HTERT RPE-1 (cell line): ENCODE data around the gene DYSF.

Experiments
- in situ Hi-C: fragments of 300-500 bp; cut with MboI; formaldehyde crosslinking; loops from 4 replicates; pipeline ENCODE4 v1.14.3; 2020; ENCODE audit warnings: low sequenced_read_pairs

Gene DYSF

DNA sequence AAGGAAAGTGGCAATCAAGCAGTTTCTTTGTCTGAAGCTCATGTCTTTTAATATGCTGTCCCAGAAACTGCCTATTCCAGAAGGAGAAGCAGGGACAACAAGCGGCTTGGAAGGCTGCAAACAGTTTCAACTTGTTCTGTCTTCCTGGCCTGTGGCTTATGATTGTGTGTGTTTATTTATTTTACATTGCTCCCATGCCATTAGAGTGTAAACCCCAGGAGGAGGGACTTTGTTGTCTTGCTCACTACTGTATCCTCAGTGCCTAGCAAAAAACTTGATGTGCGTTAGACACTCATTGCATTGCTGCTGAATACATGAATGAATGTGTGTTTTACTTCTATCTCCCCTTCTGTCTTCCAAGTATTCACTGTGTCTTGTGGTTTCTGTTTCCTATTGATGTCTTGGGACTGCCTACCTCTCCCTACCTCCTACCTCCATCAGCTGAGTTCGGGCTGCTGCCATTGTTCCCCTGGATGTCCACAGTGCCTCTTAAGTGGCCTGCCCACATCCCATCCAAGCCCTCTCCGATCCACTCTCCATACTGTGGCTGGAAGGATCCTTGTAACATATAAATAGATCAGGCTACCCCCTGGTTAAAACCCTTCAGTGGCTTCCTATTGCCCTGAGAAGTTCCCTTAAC is 261.4 kb downstream of the DYSF start:
- in situ Hi-C loops: no loop called here

DNA sequence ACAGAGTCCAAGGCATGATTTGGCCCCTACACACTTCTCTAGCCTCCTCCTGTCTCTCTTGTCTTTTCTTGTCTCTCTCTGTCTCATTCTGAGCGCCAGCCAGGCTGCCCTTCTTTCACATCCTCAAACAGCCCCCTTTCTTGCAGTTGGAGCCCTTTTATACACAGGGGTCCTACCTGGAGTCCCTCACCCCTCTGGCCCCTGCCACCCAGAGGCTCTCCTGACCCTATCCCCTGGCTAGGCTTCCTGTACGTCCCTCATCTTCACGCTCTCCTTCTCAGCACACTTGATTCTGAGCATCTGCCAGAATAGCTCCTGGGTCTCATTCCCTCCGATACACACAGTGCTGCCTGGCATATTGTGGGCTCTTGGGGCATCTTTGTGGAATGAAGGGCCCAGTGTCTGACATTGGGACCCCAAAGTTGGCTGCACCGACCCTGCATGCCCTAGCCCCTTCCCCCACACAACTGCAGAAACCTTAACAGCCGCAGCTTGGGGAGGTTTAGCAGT is 261.9 kb downstream of the DYSF start:
- in situ Hi-C loops: no loop called here

DNA sequence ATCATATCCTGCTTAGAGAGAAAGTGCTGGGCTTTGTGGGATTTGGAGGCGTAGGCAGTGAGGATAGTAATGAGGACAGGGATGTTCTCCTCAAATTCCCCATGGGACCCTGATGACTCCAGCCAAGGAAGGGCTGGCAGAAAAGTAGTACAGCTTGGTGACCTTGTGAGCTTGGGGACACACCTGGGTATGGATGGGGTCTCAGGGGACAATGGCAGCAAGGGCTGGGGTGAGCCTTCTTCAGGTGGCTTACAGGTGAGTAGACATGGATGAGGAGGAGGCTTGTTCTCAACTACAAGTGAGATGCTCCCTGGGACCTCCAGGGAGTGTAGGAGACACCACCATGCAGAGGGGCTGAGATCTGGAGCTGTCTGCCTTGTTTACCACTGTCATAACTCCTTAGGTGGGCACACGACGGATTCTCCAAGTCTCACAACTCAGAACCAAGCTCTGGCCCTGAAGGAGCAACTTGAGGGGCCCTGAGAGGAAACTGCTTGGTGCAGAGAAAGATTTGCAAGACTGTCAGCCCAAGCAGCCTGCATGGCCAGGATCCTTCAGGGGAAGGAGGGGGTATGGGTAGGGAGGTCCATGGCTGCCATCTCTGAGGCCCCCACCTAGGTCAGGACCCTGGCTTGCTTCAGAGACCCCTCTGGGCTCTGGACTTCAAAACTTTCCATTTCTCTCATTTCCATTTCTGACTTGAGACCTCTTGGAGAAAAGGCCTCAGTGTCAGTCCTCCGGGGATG is 262.8 kb downstream of the DYSF start:
- in situ Hi-C loops: no loop called here

DNA sequence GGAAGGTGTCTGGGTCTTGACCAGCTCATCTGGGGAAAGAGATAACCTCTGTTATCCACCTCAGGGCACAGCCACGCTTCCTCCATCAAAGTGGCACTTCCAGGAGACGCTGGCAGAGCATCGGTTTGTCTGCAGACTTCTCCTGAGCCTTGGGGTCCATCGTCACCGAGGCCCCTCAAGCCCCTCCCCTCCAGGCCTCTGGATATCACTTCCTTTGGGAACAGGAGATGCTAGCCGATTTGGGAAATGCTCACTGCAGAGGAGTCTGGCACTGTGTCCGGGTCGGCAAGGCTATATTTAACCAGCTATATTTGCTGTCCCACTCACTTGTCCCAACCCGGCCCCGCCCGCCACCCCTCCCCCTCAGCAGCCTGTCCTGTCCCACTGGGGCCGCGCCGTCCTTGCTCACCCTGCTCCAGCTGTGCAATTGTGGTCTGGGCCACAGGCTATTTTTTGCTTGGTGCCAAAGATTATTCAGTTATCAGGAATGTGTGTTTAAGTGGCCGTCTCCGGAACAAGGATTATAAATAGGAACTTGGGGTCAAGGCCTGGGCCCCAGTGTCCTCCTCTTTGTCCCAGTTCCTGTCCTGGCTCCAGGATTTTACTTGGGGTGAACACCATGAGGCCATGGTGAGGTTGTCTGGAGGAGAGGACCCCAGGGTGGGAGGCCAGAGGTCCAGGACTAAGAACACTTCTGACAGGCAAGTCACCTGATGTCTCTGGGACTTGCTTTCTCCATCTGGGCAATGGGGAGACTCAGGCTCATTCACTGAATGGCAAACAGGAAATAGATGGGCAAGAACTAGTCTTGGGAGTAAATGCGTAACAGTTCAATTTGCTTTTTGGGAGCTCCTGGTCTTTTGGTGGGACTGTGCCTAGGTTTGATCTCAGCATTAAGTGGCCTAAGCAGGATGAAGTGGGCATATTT is 263.6 kb downstream of the DYSF start:
- in situ Hi-C loops: no loop called here

DNA sequence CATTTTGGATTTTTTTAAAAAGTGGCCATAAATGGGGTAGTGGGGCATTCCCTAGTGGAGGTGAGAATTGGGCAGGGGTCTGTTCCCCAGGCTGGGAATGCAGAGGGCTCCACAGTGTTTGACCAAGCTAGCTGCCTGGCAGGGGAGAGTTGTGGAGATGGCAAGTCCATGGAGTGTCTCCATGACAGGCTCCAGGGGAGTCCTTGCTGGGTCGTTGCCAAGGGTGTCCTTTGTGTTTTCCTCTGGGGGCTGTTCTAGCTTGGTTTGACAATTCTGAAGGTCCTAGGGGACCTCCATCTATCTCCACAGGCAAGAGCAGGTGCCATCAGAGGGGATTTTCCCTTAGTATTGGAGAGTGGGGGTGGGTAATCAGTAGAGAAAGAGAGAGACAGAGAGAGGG is 265.3 kb downstream of the DYSF start:
- in situ Hi-C loops: no loop called here

DNA sequence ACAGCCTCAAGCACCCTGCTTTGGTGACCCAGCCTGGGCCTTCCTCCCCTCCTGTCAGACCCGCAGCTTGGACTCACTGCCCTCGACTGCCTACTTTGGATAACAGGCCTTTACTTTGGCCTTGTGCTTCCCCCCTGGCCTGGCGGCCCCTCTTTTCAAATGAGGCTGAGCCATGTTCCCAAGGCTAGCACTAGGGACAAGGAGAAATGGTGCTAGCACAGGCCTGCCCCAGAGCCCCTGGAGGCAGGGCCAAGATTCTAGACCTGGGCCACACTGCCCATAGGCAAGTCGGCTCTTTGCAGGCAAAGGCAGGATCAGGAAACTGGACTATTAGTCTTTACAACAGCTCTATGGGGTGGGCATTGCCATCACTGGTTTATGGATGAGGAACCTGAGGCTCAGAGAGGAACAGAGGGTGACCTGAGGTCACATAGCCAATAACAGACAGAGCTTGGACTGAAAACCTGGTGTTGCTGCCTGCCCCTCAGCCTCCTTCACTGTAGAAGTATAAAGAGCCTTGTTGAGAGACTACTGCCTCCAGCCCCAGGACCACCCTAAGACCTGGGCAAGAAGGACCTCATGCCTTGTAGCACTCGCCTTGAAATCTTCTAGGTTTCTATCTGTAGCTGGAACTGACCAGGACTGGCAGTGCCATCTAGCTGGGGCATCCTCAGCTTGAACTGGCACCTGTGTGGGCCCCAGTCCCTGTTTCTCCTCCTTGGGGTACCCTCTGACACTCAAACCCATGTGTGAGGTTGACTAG is 266.3 kb downstream of the DYSF start:
- in situ Hi-C loops: no loop called here

DNA sequence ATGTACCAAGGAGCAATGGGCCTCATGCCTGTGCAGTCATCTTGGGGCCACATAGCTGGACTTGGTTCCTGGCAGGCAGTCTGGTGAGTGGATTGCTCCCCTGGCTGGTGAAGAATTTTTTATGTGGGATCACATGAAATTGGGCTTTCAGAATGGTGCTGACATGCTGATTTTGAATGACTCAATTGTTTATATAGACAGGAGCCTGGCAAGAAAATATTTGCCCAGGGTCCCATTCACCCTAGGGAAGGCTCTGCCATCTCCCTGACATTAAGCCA is 266.9 kb downstream of the DYSF start:
- in situ Hi-C loops: no loop called here

DNA sequence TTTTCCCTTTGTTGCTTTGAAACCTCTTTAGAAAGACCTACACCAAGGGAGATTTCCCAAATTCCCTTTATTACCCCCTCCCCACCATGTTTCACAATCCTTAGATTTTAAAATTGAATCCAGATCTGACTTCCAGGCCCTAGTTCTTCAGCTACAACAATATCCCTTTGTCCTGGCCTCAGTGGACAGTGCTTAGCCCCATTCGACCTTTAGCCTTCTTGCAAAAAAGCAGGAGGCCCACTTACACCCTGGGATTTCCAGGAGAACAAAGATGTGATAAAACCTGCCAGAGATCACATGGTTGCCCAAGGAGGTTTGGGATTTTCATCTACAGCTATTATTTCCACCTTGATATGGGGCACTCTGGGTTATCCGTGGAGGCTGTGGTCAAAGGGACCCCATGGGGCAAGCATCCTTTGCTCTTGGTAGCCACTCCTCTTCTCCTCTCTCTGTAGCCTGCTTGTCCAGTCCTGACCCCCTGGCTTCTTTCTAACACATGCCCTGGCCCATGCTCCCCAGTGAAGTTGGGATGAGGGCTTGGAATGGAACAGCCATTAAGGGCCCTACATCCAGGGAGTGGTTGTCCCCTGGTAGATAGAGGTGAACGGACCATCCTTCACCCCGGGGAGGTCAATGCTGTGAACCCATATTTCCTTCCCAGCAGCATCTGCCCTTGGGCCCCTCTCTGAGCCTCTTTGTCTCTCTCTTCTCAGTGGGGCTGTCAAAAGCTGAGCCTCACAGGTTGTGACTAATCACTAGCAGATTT is 267.4 kb downstream of the DYSF start:
- in situ Hi-C loops: no loop called here

DNA sequence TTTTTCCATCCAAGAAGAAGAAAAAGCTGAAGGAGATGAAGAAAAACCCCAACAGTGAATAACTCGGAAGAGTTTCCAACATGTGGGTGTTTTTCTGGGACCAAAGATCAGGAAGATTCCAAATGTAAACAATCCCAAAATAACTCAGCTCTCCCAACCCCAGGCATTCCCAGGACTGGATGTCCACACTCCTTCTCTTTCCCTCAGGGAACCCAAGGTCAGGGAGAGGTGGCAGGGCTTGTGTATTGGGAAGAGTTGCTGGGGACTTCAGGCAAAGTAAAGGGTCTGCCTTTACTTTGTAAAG is 268.0 kb downstream of the DYSF start:
- in situ Hi-C loops: no loop called here

DNA sequence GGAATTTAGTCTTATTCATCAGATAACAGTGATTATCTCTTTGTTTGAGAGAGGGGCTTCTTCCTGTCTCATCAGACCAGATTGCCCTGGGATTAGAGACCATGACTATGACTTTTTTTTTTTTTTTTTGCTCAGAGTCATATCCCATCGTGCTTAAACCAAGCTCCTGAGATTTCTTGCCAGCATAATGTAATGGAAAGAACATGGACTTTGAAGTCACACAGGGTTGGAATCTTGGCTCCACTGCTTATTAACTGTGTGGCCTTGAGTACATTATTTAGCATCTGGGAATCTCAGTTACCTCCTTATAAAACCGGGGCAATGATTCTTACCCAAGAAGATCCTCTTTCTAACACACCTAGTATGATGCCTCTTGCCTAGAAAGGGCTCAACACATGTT is 268.3 kb downstream of the DYSF start:
- in situ Hi-C loops: no loop called here

DNA sequence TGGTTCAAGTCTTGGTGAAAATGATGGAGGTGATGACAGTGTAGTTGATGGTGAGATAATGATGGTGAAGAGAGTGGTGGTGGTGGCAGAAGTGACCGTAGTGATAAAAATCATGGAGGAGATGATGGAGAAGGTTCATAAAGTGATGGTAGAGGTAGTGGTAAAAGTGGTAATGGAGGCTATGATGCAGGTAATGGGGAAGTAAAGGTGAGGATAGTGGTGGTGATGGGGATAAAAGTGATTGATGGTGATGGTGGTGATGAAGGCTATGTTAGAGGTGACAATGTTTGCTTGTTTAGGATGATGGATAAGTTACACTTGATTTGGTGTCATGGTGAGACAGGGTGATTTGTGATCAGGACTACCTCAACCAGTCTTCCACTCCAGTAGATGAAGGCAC is 268.9 kb downstream of the DYSF start:
- in situ Hi-C loops: no loop called here

DNA sequence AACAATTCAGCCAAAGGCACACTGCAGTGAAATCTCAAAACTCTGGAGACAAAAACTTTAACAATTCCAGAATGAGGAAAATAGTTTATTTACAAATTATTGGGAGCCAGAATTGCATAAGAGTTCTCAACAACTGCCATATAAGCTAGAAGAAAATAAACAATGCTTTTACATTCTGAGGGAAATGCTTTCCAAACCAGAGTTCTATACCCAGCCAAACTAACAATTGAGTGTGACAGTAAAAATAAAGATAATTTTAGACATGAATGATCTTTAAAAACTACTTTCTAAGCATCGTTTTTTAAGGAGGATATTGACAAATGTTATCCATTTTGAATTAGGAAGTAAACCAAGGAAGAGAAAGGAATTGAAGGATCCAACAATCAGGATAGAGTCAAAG is 271.4 kb downstream of the DYSF start:
- in situ Hi-C loops: no loop called here

DNA sequence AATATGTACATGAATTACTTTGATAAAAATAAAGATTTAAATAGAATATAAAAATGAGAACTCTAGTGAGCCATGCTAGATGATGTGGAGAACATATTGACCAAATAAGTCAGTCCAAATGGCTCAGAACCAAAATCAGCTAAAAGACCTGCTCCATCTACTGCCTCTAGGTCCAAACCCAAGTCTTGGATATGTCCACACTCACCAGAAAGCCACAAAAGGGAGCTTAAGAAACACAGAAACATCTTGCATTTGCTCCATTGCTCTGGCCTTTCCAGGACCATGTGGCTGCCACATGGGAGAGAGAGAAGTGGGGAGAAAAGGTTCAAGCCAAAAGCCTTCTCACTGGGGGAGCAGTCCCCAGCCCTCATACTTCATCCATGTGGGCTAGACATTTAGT is 272.5 kb downstream of the DYSF start:
- in situ Hi-C loops: no loop called here

DNA sequence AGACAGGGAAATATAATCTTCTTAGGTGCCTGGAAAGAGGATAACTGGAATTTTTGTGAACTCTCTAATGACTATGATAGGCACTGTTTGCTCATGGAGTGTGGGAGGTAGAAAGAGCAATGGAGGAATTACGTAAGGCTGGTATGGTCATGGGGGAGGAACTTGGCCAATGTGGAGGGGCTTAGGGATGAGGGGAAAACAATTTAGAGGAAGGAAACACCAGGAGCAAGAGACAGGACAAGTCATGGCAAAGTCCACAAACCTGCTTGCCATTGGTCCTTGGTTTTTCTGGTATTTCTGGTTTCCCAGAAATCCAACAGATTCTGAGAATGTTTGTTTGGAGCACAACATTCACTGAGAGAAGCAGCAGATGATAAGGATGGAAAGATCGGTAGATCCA is 274.2 kb downstream of the DYSF start:
- in situ Hi-C loops: no loop called here

DNA sequence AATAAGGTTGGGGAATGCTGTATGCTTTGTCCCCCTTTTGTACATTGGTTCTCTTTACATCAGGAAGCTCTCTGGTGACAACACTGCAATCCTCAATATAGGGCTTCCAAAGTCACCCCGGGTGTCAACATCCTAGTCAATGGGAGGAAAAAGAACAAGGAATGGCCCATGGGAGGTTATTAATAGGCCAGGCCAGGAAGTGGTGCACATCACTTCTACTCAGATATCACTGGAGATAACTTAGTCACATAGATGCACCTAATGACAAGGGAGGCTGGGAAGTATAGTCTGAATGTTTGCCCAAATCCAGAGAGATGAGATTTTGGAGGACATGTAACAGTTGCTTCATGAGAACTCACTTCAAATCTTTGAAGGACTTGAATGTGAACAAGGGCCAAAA is 274.7 kb downstream of the DYSF start:
- in situ Hi-C loops: no loop called here

DNA sequence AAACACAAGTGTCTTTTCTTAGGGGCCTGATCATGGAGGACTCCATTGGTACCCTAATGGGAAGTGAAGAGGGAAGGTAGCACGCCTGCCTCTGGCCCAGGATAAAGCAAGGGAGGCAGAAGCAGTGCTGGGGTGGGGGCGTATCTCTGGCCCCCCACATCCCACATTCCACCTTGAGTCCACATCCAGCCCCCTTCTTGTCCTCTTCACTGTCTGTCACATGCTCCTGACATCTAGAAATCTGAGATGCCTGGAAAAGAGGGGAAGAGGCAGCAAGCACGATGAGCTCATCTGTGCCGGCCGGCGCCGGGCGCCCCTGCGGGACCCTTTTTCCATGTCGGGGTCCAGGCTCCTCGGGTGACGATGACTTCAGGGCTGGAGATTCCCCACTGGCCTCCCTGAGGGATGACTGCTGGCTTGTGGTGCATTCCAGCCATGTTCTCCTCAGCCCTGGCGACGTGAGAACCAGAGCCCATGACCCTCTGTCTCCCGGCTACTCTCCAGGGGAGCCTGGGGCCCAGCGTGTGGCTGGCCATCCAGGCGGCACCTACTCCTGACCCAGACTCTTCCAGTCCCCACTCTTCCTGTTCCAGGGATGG is 277.5 kb downstream of the DYSF start:
- in situ Hi-C loops: no loop called here

DNA sequence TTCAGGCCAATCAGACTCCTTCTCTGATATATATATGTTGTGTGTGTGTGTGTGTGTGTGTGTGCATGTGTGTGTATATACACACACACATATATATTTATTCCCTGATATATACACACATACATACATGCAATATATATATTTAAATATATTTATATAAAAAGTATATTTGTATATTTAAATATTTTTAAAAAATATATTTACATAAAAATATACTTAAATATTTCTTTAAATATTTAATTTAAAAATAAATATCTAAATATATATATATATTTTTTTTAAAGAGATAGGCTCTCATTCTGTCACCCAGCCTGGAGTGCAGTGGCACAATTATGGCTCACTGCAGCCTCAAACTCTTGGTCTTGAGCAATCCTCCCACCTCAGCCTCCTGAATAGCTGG is 281.3 kb downstream of the DYSF start:
- in situ Hi-C loops: no loop called here

DNA sequence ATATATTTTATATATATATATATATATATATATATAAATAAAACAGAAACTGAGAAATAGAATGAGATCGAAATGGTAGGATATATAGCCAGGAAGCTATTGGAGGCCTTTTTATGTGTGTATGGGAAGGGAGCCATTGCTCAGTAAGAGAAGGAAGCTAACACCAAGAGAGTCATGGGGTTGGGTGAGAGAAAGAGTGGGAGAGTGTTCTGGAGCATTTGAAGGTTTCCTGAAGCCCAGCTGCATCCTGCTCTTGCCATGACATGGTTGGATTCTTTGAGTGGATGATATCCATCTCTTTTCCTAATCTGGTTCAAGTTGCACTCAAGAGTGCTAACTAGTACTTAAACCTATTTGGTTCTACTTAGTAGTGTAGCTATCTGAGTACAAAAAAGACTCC is 282.3 kb downstream of the DYSF start:
- in situ Hi-C loops: no loop called here
